HepG2 (cell line): ENCODE measurements around the gene ARPP21.

Experiments
- BATF2 ChIP-seq: sonication (generic); formaldehyde crosslinking; IDR thresholded peaks from 2 replicates; pipeline ENCODE4 v1.8.0; 2022; ENCODE audit warnings: mild to moderate bottlenecking, missing genetic modification reagents, moderate library complexity
- FOSL1 ChIP-seq: sonication (generic); formaldehyde crosslinking; IDR thresholded peaks from 2 replicates; pipeline ENCODE4 v1.9.0; 2021; ENCODE audit warnings: missing genetic modification reagents, borderline replicate concordance
- MXI1 ChIP-seq: IDR thresholded peaks from 3 replicates; pipeline ENCODE4 v1.6.1; 2012; ENCODE audit warnings: low read depth, low read length, inconsistent platforms, borderline replicate concordance
- PHF21A ChIP-seq: sonication (generic); formaldehyde crosslinking; IDR thresholded peaks from 2 replicates; pipeline ENCODE4 v1.5.0; 2020; ENCODE audit warnings: mild to moderate bottlenecking, missing genetic modification reagents
- POLR2A ChIP-seq, 2 experiments: IDR thresholded peaks; 2 replicates each; pipeline ENCODE4 v1.6.1; 2011; ENCODE audit warnings: low read depth in 2 of 2, low read length in 2 of 2, mild to moderate bottlenecking in 1 of 2, moderate library complexity in 1 of 2; ENCODE audit not compliant: insufficient read depth in 1 of 2
- RAD21 ChIP-seq: fragments of 450-650 bp; formaldehyde crosslinking; IDR thresholded peaks from 2 replicates; pipeline ENCODE4 v1.5.0; 2020; ENCODE audit warnings: mild to moderate bottlenecking
- SALL2 ChIP-seq: sonication (generic); formaldehyde crosslinking; IDR thresholded peaks from 2 replicates; pipeline ENCODE4 v1.8.1; 2023; ENCODE audit warnings: mild to moderate bottlenecking, missing genetic modification reagents, inconsistent platforms
- SMARCE1 ChIP-seq: fragments of 450-650 bp; IDR thresholded peaks from 2 replicates; pipeline ENCODE4 v1.6.1; 2017; ENCODE audit warnings: borderline replicate concordance
- SP2 ChIP-seq: sonication (generic); formaldehyde crosslinking; IDR thresholded peaks from 2 replicates; pipeline ENCODE4 v1.5.1; 2020; ENCODE audit warnings: mild to moderate bottlenecking, missing genetic modification reagents
- TBP ChIP-seq: sonication (generic); formaldehyde crosslinking; IDR thresholded peaks from 2 replicates; pipeline ENCODE4 v1.5.0; 2020; ENCODE audit warnings: missing genetic modification reagents
- ZFY ChIP-seq: sonication (generic); formaldehyde crosslinking; IDR thresholded peaks from 2 replicates; pipeline ENCODE4 v1.4.0; 2020; ENCODE audit warnings: missing genetic modification reagents
- ZNF121 ChIP-seq: sonication (generic); formaldehyde crosslinking; IDR thresholded peaks from 2 replicates; pipeline ENCODE4 v1.5.0; 2020; ENCODE audit warnings: mild to moderate bottlenecking, missing genetic modification reagents
- ZNF562 ChIP-seq: sonication (generic); formaldehyde crosslinking; IDR thresholded peaks from 2 replicates; pipeline ENCODE4 v1.8.0; 2022; ENCODE audit warnings: missing genetic modification reagents, borderline replicate concordance
- TF ChIP-seq, protein P1 (sequence below): sonication (generic); formaldehyde crosslinking; IDR thresholded peaks from 2 replicates; pipeline ENCODE4 v1.5.0; 2020; ENCODE audit warnings: mild to moderate bottlenecking, missing genetic modification reagents, moderate library complexity

DNA sequence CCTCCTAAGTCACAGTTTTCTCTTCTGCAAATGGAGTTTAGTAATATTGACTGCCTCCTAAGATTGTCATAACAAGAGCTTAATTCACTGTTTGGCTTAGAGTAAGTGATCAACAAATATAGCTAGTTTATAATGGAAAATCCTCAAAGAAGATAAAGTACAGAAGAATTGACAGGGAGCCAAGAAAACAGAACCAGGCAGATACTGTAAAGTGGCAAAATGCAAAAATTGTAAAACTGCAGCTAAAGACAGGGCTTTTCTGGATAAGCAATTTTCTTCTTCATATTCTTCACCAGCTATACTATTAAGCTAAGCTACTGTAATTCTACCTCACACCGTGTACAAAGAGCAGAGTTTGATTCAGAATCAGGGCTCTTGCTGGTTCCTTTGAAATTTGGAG is 148.6 kb downstream of the ARPP21 start:
- TF ChIP-seq RAD21 (CRISPR knock-in tag) (no peak), SALL2 (no peak), BATF2 (no peak), PHF21A (no peak), ZNF562 (no peak), FOSL1 (CRISPR knock-in tag) (no peak), ZNF121 (CRISPR knock-in tag) (no peak), ZFY (CRISPR knock-in tag) (no peak), SP2 (CRISPR knock-in tag) (no peak), MXI1 (no peak), TBP (CRISPR knock-in tag) (no peak), POLR2A (IDR thresholded peaks at IDR 0.05; ENCODE audit: insufficient read depth in 1 of 2, low read depth in 2 of 2, low read length in 2 of 2) (no peak), SMARCE1 (no peak)
- TF ChIP-seq, protein P1, sequence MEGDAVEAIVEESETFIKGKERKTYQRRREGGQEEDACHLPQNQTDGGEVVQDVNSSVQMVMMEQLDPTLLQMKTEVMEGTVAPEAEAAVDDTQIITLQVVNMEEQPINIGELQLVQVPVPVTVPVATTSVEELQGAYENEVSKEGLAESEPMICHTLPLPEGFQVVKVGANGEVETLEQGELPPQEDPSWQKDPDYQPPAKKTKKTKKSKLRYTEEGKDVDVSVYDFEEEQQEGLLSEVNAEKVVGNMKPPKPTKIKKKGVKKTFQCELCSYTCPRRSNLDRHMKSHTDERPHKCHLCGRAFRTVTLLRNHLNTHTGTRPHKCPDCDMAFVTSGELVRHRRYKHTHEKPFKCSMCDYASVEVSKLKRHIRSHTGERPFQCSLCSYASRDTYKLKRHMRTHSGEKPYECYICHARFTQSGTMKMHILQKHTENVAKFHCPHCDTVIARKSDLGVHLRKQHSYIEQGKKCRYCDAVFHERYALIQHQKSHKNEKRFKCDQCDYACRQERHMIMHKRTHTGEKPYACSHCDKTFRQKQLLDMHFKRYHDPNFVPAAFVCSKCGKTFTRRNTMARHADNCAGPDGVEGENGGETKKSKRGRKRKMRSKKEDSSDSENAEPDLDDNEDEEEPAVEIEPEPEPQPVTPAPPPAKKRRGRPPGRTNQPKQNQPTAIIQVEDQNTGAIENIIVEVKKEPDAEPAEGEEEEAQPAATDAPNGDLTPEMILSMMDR (CRISPR knock-in tag), result no peak
